Testis (tissue), 2 donors: Measurements from ENCODE around the gene SEMA6A.

Experiments used
- POLR2A ChIP-seq: fragments of 450-650 bp; IDR thresholded peaks from one replicate; pipeline ENCODE4 v1.6.1; 2017; ENCODE audit warnings: antibody characterized with exemption, mild to moderate bottlenecking, moderate library complexity
- TF ChIP-seq, protein P1 (sequence below), 3 experiments: fragments of 450-650 bp in 2 of 3; fragments of 200-600 bp in 1 of 3; sonication (generic) in 1 of 3; IDR thresholded peaks; one replicate each; pipeline ENCODE4 v1.5.1; 2016 to 2019; ENCODE audit warnings: antibody characterized with exemption in 3 of 3, mild to moderate bottlenecking in 2 of 3, moderate library complexity in 1 of 3

DNA sequence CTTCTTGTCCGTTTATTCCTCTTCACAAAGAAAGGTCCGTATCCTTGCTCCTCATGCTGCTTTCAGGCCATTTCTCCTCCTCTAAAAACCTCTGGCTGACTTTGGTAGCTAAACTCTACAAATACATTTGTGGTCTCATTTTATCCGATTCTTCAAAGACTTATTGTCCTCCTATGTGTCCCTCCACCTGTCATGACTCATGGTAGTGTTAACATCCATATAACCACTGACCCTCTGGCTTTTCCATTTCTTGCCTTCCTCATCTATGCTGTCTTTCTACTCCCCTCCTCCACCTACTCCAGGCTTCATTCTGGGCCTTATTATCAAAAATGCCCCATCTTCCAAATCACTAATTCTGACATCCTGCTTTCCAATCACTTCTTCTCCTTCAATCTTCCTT is 4.1 kb upstream of the SEMA6A start:
- TF ChIP-seq, protein P1, sequence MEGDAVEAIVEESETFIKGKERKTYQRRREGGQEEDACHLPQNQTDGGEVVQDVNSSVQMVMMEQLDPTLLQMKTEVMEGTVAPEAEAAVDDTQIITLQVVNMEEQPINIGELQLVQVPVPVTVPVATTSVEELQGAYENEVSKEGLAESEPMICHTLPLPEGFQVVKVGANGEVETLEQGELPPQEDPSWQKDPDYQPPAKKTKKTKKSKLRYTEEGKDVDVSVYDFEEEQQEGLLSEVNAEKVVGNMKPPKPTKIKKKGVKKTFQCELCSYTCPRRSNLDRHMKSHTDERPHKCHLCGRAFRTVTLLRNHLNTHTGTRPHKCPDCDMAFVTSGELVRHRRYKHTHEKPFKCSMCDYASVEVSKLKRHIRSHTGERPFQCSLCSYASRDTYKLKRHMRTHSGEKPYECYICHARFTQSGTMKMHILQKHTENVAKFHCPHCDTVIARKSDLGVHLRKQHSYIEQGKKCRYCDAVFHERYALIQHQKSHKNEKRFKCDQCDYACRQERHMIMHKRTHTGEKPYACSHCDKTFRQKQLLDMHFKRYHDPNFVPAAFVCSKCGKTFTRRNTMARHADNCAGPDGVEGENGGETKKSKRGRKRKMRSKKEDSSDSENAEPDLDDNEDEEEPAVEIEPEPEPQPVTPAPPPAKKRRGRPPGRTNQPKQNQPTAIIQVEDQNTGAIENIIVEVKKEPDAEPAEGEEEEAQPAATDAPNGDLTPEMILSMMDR (IDR thresholded peaks at IDR 0.05): no peak
- TF ChIP-seq POLR2A: no peak
